ENCODE measurements around the gene LDLRAP1. TPM values are rescaled to one million over a fixed set of nuclear protein-coding genes. Genes with fewer than 3 reads are reported as not detected.

Gene LDLRAP1
- total RNA-seq, 1 experiment from 2014 or later = 10.4 TPM

DNA sequence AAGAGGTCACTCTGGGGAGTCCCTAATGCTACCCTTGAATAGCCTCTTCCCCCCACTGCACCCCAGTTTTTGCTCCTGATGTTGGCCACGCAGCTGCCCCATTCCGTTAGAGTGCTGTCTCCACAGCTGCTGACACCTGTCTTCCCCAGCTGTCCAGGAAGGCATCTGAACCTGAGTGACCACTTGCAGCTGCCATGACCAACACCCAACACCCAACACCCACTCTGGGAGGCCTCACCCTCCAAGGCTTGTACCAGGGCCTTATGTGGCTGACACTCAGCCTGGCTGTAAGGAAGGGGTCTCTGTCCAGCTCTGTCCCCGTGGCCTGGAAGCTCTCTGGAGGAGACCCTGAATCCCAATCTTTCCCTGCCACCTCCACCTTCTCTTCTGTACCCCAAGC, 26.7 kb upstream of the LDLRAP1 start:
- DNase-seq (ENCODE audit: low read depth in 1 of 2, low spot score in 2 of 2) = no peak
- no peak overlapping the region for H3K4me3 ChIP-seq
- H3K27ac ChIP-seq = no peak overlapping the region
- no peaks in the 10 kb centered on the region for H3K36me3 ChIP-seq
- no peaks in the 10 kb centered on the region for H3K4me1 ChIP-seq (replicated peaks)
- no peaks in the 10 kb centered on the region for H3K9me3 ChIP-seq (replicated peaks)
- no peaks in the 10 kb centered on the region for H3K27me3 ChIP-seq (replicated peaks)

- H3K4me3 ChIP-seq = no peak overlapping the region
- no peaks in the 10 kb centered on the region for H3K9me3 ChIP-seq (replicated peaks)
- no peaks in the 10 kb centered on the region for H3K36me3 ChIP-seq
- no peaks in the 10 kb centered on the region for H3K4me1 ChIP-seq (replicated peaks)
- no peak for DNase-seq (ENCODE audit: low read depth in 1 of 2, low spot score in 2 of 2)
- H3K27ac ChIP-seq = no peak overlapping the region
- H3K27me3 ChIP-seq (replicated peaks) = no peaks in the 10 kb centered on the region
These were observed 25.7 kb upstream of the LDLRAP1 start for GRCh38 chr1:25517476-25518394.

- no peak for DNase-seq (ENCODE audit: low read depth in 1 of 2, low spot score in 2 of 2)
- no peaks in the 10 kb centered on the region for H3K27me3 ChIP-seq (replicated peaks)
- no peak overlapping the region for H3K4me3 ChIP-seq
- H3K4me1 ChIP-seq (replicated peaks) = no peaks in the 10 kb centered on the region
- H3K9me3 ChIP-seq (replicated peaks) = no peaks in the 10 kb centered on the region
- H3K36me3 ChIP-seq = no peaks in the 10 kb centered on the region
- H3K27ac ChIP-seq = no peak overlapping the region
These were observed 23.8 kb upstream of the LDLRAP1 start for GRCh38 chr1:25519624-25520023.

DNA sequence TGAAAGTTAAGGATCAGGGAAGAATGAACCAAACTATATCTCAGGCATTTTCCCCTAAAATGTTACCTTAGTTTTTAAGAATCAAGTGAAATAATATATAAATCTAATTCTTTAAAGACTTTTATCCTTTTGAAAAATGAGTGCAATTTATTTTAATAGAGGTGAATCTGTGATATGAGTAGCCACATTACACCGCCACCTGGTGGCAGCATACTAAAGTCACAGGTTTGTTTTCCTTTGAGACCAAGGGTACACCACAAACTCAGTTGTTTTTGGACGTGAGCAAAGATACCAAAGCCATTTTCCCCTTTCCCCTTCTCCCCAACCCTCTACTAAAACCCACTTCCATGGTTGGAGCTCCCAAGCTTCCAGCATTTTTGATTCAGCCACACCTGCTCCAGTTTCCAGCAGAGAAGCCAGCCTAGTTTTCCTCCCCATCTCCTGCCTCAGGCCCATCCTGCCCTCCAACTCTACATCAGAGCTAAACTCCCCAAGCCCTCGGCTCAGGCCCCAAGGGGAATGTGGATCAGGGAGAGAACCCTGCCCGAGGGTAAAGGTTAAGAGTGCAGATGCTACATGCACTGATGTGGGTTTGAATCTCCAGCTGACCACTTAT, 22.9 kb upstream of the LDLRAP1 start:
- Histone ChIP-seq H3K27me3 (replicated peaks) (no peaks in the 10 kb centered on the region), H3K27ac (no peak overlapping the region), H3K36me3 (no peaks in the 10 kb centered on the region), H3K9me3 (replicated peaks) (no peaks in the 10 kb centered on the region), H3K4me3 (no peak overlapping the region), H3K4me1 (replicated peaks) (no peaks in the 10 kb centered on the region)
- peak in 1 of 2 experiments; percentile 24 for DNase-seq (ENCODE audit: low read depth in 1 of 2, low spot score in 2 of 2)

GRCh38 chr1:25522031-25522655, 21.3 kb upstream of the LDLRAP1 start:
- no peak for DNase-seq (ENCODE audit: low read depth in 1 of 2, low spot score in 2 of 2)
- no peaks in the 10 kb centered on the region for H3K27me3 ChIP-seq (replicated peaks)
- H3K27ac ChIP-seq = no peak overlapping the region
- no peaks in the 10 kb centered on the region for H3K4me1 ChIP-seq (replicated peaks)
- H3K4me3 ChIP-seq = no peak overlapping the region
- no peaks in the 10 kb centered on the region for H3K9me3 ChIP-seq (replicated peaks)
- no peaks in the 10 kb centered on the region for H3K36me3 ChIP-seq

GRCh38 chr1:25523542-25523941, 19.9 kb upstream of the LDLRAP1 start:
- no peaks in the 10 kb centered on the region for H3K36me3 ChIP-seq
- H3K27ac ChIP-seq = no peak overlapping the region
- H3K9me3 ChIP-seq (replicated peaks) = no peaks in the 10 kb centered on the region
- no peaks in the 10 kb centered on the region for H3K4me1 ChIP-seq (replicated peaks)
- H3K27me3 ChIP-seq (replicated peaks) = no peaks in the 10 kb centered on the region
- DNase-seq (ENCODE audit: low read depth in 1 of 2, low spot score in 2 of 2) = no peak
- H3K4me3 ChIP-seq = no peak overlapping the region

DNA sequence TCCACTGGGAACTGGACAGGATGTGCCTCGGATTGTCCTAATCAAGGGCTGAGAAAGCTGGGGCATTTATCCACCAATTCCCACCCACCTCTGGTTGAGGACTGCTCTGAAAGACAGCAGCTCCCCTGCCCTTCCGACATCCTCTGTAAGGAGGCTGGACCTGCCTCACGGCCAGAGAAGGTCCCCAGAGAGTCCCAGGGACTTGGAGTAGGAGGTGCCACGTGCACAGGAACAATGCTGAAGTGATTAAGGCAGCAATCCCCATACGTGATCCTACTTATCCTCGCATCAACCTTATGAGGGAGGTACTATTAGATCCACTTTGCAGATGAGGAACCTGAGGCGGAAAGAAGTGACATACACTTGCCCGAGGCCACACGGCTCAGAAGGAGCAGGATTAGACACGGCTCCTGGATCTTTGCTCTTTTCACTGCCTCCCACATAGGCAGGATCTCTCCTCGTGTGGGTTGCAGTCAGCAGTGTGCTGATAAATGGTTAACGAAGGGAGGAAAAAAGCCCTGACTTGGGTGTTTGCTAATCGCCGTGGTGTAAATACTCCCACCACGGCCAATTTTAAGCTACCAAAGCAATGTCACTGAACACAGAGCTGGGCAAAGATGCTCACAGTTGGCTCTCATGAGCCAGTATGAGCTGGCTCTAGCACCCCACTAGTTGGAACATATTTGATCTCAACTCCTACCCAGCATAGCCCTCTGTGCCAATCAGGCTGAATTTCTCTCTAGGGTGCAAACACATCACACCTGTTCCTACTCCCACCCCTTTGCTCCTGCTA, 18.6 kb upstream of the LDLRAP1 start:
- no peak for DNase-seq (ENCODE audit: low read depth in 1 of 2, low spot score in 2 of 2)
- H3K4me3 ChIP-seq = no peak overlapping the region
- no peaks in the 10 kb centered on the region for H3K36me3 ChIP-seq
- H3K27ac ChIP-seq = no peak overlapping the region
- no peaks in the 10 kb centered on the region for H3K4me1 ChIP-seq (replicated peaks)
- H3K27me3 ChIP-seq (replicated peaks) = no peaks in the 10 kb centered on the region
- no peaks in the 10 kb centered on the region for H3K9me3 ChIP-seq (replicated peaks)

DNA sequence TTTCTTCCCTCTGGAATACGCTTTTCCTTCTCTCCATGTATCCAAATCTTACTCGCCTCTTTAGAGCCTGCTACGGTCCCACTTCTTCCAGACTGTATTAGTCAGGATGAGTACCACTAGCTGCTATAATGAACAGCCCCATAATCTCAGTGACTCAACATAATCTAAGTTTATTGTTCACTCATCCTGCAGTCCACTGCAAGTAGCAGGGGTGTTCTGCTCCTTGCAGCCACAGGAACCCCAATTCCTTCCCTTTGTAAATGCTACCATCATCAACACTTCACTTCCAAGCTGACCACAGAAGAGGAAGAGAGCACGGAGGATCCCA, 18.1 kb upstream of the LDLRAP1 start:
- Histone ChIP-seq H3K27me3 (replicated peaks) (no peaks in the 10 kb centered on the region), H3K4me1 (replicated peaks) (no peaks in the 10 kb centered on the region), H3K9me3 (replicated peaks) (no peaks in the 10 kb centered on the region), H3K27ac (no peak overlapping the region), H3K36me3 (no peaks in the 10 kb centered on the region), H3K4me3 (no peak overlapping the region)
- DNase-seq (ENCODE audit: low read depth in 1 of 2, low spot score in 2 of 2) = no peak

GRCh38 chr1:25526753-25527152, 16.7 kb upstream of the LDLRAP1 start:
- no peak for DNase-seq (ENCODE audit: low read depth in 1 of 2, low spot score in 2 of 2)
- no peak overlapping the region for H3K4me3 ChIP-seq
- no peaks in the 10 kb centered on the region for H3K36me3 ChIP-seq
- no peaks in the 10 kb centered on the region for H3K27me3 ChIP-seq (replicated peaks)
- no peaks in the 10 kb centered on the region for H3K4me1 ChIP-seq (replicated peaks)
- no peak overlapping the region for H3K27ac ChIP-seq
- H3K9me3 ChIP-seq (replicated peaks) = no peaks in the 10 kb centered on the region

DNA sequence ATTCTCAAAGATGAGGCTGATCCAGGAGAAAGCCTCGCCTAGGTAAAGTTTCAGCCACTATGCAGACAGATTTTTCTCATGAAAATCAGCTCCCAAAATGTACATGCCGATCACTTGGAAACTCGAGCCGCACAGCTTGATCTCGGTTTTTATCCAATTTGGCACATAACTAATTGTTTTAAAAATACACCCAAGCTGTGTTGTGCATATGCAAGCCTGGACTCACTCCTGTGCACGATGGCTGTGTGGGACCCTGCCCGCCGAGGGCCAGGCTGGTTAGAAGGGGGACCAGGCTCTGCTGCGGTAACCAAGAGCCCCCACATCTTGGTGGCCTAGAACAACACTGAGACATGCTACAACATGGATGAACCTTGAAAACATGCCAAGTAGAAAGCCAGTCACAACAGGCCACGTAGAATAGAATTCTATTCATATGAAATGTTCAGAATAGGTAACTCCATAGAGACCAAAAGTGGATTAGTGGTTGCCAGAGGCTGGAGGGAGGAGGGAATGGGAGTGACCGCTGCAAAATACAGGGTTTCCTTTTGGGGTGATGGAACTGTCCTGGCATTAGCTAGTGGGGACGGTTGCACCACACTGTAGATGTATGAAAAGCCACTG, 16.1 kb upstream of the LDLRAP1 start:
- no peaks in the 10 kb centered on the region for H3K9me3 ChIP-seq (replicated peaks)
- no peaks in the 10 kb centered on the region for H3K36me3 ChIP-seq
- no peak overlapping the region for H3K27ac ChIP-seq
- H3K4me3 ChIP-seq = no peak overlapping the region
- DNase-seq (ENCODE audit: low read depth in 1 of 2, low spot score in 2 of 2) = no peak
- no peaks in the 10 kb centered on the region for H3K4me1 ChIP-seq (replicated peaks)
- H3K27me3 ChIP-seq (replicated peaks) = no peaks in the 10 kb centered on the region

DNA sequence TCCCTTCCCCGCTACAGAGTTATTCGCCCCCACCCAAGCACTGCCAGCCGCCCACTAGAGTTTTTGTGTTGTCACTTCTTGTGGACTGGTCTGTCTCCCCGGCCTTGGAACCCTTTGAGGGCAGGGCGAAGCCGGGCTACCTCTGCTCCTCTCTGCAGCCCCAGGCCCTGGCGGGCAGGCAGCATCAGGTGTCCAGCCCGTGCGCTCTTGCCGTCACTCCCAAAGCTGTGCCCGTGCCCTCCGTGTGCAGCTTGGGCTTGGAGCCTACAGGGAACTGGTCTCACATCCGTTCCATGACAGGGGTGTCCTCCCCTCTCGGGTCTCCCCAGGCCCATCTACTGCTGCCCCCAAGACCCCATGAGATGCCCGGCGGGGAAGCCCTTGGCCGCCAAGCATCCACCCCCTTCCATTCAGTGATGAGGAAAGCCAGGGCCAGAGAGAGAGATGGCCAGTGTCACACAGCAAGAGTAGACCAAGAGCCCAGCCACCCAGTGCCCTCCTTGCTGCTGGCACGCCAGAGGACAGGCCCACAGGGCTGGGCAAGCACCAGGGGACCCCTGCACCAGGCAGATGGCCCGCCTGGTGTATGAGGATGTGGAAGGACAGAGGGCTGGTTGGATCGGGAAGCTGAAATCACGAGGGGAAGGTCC, 15.3 kb upstream of the LDLRAP1 start:
- Histone ChIP-seq H3K9me3 (replicated peaks) (no peaks in the 10 kb centered on the region), H3K27ac (no peak overlapping the region), H3K4me1 (replicated peaks) (no peaks in the 10 kb centered on the region), H3K36me3 (no peaks in the 10 kb centered on the region), H3K4me3 (no peak overlapping the region), H3K27me3 (replicated peaks) (no peaks in the 10 kb centered on the region)
- no peak for DNase-seq (ENCODE audit: low read depth in 1 of 2, low spot score in 2 of 2)

DNA sequence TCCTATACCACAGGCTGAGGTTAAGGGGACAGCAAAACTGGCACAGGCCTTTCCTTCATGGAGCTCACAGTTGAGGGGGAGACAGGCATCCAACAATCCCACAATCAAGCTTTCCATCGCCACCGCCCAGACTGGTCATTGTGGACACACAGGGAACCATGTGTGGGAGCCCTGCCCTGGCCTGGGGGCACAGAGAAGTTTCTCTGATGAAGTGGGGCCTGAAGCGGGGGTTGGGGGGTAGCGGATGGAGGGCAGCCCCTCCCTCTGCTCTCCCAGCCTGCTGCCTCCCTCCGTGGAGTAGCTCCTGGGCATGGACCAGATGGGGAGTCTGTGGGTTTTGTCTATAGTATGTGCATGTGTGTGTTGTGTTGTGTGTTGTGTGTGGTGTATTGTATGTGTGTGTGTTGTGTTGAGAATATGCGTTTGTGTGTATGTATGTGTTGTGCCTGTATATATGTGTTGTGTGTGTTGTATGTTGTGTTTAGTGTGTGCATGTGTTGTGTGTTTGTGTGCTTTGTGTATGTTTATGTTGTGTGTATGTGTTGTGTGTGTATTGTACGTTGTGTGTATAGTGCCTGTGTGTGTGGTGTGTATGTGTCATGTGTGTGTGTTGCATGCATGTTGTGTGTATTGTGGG, 14.4 kb upstream of the LDLRAP1 start:
- no peaks in the 10 kb centered on the region for H3K36me3 ChIP-seq
- no peak overlapping the region for H3K4me3 ChIP-seq
- no peak overlapping the region for H3K27ac ChIP-seq
- H3K4me1 ChIP-seq (replicated peaks) = no peaks in the 10 kb centered on the region
- no peaks in the 10 kb centered on the region for H3K9me3 ChIP-seq (replicated peaks)
- DNase-seq (ENCODE audit: low read depth in 1 of 2, low spot score in 2 of 2) = no peak
- no peaks in the 10 kb centered on the region for H3K27me3 ChIP-seq (replicated peaks)
